HepG2 (cell line): ENCODE measurements around the gene ZC3H4. TPM values are rescaled to one million over a fixed set of nuclear protein-coding genes. Genes with fewer than 3 reads are reported as not detected.
A peak's percentile ranks its signal among the peaks of the same experiment; 100 is the strongest.

Experiments
- BRCA1 ChIP-seq: sonication (generic); formaldehyde crosslinking; IDR thresholded peaks from 2 replicates; pipeline ENCODE4 v1.4.0; 2020; ENCODE audit warnings: missing genetic modification reagents
- DNMT1 ChIP-seq: sonication (generic); formaldehyde crosslinking; IDR thresholded peaks from 2 replicates; pipeline ENCODE4 v1.5.1; 2020; ENCODE audit warnings: mild to moderate bottlenecking, missing genetic modification reagents
- FIP1L1 ChIP-seq: fragments of 200-400 bp; formaldehyde crosslinking; IDR thresholded peaks from 2 replicates; pipeline ENCODE4 v1.6.1; 2018; ENCODE audit warnings: low read depth, mild to moderate bottlenecking, low read length, moderate library complexity, borderline replicate concordance; ENCODE audit not compliant: insufficient read depth
- GABPA ChIP-seq, 2 experiments: IDR thresholded peaks; 2 replicates each; pipeline ENCODE4 v1.6.1; 2011 to 2016; ENCODE audit warnings: low read depth in 2 of 2, low read length in 1 of 2, missing biosample characterization in 1 of 2, missing genetic modification characterization in 1 of 2
- HHEX ChIP-seq: IDR thresholded peaks from 2 replicates; pipeline ENCODE4 v1.6.1; 2016; ENCODE audit warnings: control low read depth
- JUNB ChIP-seq: sonication (generic); formaldehyde crosslinking; IDR thresholded peaks from 2 replicates; pipeline ENCODE4 v1.8.0; 2022; ENCODE audit warnings: missing genetic modification reagents, mild to moderate bottlenecking, borderline replicate concordance
- NFATC3 ChIP-seq: sonication (generic); formaldehyde crosslinking; IDR thresholded peaks from 2 replicates; pipeline ENCODE4 v1.5.1; 2020; ENCODE audit warnings: mild to moderate bottlenecking, missing genetic modification reagents
- NFKBIZ ChIP-seq: IDR thresholded peaks from 2 replicates; pipeline ENCODE4 v1.6.1; 2018; ENCODE audit warnings: missing genetic modification reagents, missing compliant biosample characterization
- PAX8 ChIP-seq: sonication (generic); formaldehyde crosslinking; IDR thresholded peaks from 2 replicates; pipeline ENCODE4 v1.8.0; 2022; ENCODE audit warnings: mild to moderate bottlenecking, missing genetic modification reagents, borderline replicate concordance
- SP2 ChIP-seq: sonication (generic); formaldehyde crosslinking; IDR thresholded peaks from 2 replicates; pipeline ENCODE4 v1.5.1; 2020; ENCODE audit warnings: mild to moderate bottlenecking, missing genetic modification reagents
- U2AF1 ChIP-seq: fragments of 200-400 bp; formaldehyde crosslinking; optimal IDR thresholded peaks from 2 replicates; pipeline ENCODE3; 2017; ENCODE audit warnings: mild to moderate bottlenecking, low read depth, low read length
- YEATS2 ChIP-seq: sonication (generic); formaldehyde crosslinking; IDR thresholded peaks from 2 replicates; pipeline ENCODE4 v1.4.0; 2020; ENCODE audit warnings: missing genetic modification reagents, borderline replicate concordance
- ZKSCAN8 ChIP-seq: IDR thresholded peaks from 2 replicates; pipeline ENCODE4 v1.6.1; 2016; ENCODE audit warnings: borderline replicate concordance, missing genetic modification reagents, missing compliant biosample characterization
- ZSCAN21 ChIP-seq: sonication (generic); formaldehyde crosslinking; IDR thresholded peaks from 2 replicates; pipeline ENCODE4 v1.8.0; 2022; ENCODE audit warnings: mild to moderate bottlenecking, missing genetic modification reagents, moderate library complexity, borderline replicate concordance
- polyA plus RNA-seq, 8 experiments: library from polyadenylated mRNA; depleted of rRNA in 3 of 8; stranded (reverse) in 7 of 8; unstranded in 1 of 8; fragments of >200 nt; fragmentation: Illumina TruSeq in 4 of 8; extraction: Trizol in 4 of 8; gene quantifications; 2 replicates each; pipeline versions ENCODE4 v1.2.1 to v1.2.3, GENCODE V29; 2011 to 2016; ENCODE audit warnings: low read depth in 4 of 8, missing spikeins in 1 of 8, mixed read lengths in 1 of 8; ENCODE audit not compliant: insufficient read depth in 1 of 8
- total RNA-seq, 5 experiments: library from RNA; depleted of rRNA; stranded (reverse); fragments of >200 nt; fragmentation: Illumina TruSeq; extraction: Trizol; gene quantifications; 2 replicates each; pipeline ENCODE4 v1.2.3, GENCODE V29; 2016; ENCODE audit warnings: low read depth in 1 of 5
- TF ChIP-seq, protein P1 (sequence below): sonication (generic); formaldehyde crosslinking; IDR thresholded peaks from 2 replicates; pipeline ENCODE4 v1.5.0; 2020; ENCODE audit warnings: mild to moderate bottlenecking, missing genetic modification reagents
- TF ChIP-seq, protein P2 (sequence below): sonication (generic); formaldehyde crosslinking; IDR thresholded peaks from 2 replicates; pipeline ENCODE4 v1.8.0; 2022; ENCODE audit warnings: low read depth, missing genetic modification reagents
- TF ChIP-seq, protein P3 (sequence below): sonication (generic); formaldehyde crosslinking; IDR thresholded peaks from 2 replicates; pipeline ENCODE4 v1.5.0; 2020; ENCODE audit warnings: mild to moderate bottlenecking, missing genetic modification reagents
- TF ChIP-seq, protein P4 (sequence below): IDR thresholded peaks from 2 replicates; pipeline ENCODE4 v1.6.1; 2012; ENCODE audit warnings: inconsistent platforms
- TF ChIP-seq, protein P5 (sequence below): sonication (generic); formaldehyde crosslinking; IDR thresholded peaks from 2 replicates; pipeline ENCODE4 v1.5.0; 2020; ENCODE audit warnings: missing genetic modification reagents
- TF ChIP-seq, protein P6 (sequence below): sonication (generic); formaldehyde crosslinking; IDR thresholded peaks from 2 replicates; pipeline ENCODE4 v1.5.1; 2020; ENCODE audit warnings: missing genetic modification reagents, mild to moderate bottlenecking, borderline replicate concordance

Gene ZC3H4
- total and polyA plus RNA-seq, 2 of the 13 experiments (the other 11 are each of a cell fraction or from before 2014, with no cell fraction given): 1.8 to 10.7 TPM

DNA sequence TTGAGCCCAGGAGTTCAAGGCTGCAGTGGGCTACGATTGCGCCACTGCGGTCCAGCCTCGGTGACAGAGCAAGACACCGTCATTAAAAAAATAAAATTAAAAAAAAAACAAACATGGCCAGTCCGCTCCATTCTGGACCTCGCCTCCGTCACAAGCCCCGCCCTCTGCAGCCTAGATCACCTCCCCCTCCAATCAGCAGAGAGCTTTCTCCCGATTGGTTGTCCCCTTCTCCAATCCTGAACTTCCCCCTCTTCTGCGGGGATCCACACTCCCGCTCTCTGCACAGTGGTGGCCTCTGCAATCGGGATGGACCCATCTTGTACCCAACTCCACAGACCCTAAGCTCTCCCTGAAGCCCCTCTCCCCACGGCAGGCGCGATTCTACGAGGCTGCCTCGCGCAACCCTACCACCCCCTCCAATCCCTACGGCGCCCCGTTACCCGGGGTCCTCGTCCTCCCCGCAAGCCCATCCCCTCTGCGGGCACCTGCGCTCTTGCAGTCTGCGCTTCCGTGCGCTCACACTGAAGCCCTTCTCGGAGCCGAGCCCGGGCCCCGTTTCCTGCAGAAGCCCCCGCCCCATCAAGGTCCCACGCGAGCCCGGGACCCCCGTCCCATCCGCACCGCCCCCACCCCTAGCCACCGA, 65.7 kb downstream of the ZC3H4 start (continued):
- TF ChIP-seq, protein P1, sequence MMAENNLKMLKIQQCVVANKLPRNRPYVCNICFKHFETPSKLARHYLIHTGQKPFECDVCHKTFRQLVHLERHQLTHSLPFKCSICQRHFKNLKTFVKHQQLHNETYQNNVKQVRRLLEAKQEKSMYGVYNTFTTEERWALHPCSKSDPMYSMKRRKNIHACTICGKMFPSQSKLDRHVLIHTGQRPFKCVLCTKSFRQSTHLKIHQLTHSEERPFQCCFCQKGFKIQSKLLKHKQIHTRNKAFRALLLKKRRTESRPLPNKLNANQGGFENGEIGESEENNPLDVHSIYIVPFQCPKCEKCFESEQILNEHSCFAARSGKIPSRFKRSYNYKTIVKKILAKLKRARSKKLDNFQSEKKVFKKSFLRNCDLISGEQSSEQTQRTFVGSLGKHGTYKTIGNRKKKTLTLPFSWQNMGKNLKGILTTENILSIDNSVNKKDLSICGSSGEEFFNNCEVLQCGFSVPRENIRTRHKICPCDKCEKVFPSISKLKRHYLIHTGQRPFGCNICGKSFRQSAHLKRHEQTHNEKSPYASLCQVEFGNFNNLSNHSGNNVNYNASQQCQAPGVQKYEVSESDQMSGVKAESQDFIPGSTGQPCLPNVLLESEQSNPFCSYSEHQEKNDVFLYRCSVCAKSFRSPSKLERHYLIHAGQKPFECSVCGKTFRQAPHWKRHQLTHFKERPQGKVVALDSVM (CRISPR knock-in tag): no peak; the same call in none of the 2 replicates
- TF ChIP-seq NFKBIZ: no peak
- TF ChIP-seq ZKSCAN8 (CRISPR knock-in tag): no peak
- TF ChIP-seq, protein P2, sequence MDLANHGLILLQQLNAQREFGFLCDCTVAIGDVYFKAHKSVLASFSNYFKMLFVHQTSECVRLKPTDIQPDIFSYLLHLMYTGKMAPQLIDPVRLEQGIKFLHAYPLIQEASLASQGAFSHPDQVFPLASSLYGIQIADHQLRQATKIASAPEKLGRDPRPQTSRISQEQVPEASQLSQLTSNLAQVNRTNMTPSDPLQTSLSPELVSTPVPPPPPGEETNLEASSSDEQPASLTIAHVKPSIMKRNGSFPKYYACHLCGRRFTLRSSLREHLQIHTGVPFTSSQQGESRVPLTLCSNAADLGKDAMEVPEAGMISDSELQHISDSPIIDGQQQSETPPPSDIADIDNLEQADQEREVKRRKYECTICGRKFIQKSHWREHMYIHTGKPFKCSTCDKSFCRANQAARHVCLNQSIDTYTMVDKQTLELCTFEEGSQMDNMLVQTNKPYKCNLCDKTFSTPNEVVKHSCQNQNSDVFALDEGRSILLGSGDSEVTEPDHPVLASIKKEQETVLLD: no peak
- no peak for TF ChIP-seq JUNB (CRISPR knock-in tag)
- TF ChIP-seq BRCA1 (CRISPR knock-in tag): no peak
- 0 out of 2 replicates have a peak, but pooled peaks have one; percentile 22 for TF ChIP-seq ZSCAN21
- TF ChIP-seq YEATS2 (CRISPR knock-in tag): no peak
- TF ChIP-seq, protein P3, sequence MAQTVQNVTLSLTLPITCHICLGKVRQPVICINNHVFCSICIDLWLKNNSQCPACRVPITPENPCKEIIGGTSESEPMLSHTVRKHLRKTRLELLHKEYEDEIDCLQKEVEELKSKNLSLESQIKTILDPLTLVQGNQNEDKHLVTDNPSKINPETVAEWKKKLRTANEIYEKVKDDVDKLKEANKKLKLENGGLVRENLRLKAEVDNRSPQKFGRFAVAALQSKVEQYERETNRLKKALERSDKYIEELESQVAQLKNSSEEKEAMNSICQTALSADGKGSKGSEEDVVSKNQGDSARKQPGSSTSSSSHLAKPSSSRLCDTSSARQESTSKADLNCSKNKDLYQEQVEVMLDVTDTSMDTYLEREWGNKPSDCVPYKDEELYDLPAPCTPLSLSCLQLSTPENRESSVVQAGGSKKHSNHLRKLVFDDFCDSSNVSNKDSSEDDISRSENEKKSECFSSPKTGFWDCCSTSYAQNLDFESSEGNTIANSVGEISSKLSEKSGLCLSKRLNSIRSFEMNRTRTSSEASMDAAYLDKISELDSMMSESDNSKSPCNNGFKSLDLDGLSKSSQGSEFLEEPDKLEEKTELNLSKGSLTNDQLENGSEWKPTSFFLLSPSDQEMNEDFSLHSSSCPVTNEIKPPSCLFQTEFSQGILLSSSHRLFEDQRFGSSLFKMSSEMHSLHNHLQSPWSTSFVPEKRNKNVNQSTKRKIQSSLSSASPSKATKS (CRISPR knock-in tag): no peak
- no peak for TF ChIP-seq U2AF1
- no peak for TF ChIP-seq GABPA (IDR thresholded peaks at IDR 0.05; ENCODE audit: low read depth, low read length)
- no peak for TF ChIP-seq GABPA (CRISPR knock-in tag; IDR thresholded peaks at IDR 0.05; ENCODE audit: low read depth)
- TF ChIP-seq, protein P4, sequence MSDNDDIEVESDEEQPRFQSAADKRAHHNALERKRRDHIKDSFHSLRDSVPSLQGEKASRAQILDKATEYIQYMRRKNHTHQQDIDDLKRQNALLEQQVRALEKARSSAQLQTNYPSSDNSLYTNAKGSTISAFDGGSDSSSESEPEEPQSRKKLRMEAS: 0 out of 2 replicates have a peak, but pooled peaks have one; percentile 21
- no peak for TF ChIP-seq SP2 (CRISPR knock-in tag)
- TF ChIP-seq, protein P5, sequence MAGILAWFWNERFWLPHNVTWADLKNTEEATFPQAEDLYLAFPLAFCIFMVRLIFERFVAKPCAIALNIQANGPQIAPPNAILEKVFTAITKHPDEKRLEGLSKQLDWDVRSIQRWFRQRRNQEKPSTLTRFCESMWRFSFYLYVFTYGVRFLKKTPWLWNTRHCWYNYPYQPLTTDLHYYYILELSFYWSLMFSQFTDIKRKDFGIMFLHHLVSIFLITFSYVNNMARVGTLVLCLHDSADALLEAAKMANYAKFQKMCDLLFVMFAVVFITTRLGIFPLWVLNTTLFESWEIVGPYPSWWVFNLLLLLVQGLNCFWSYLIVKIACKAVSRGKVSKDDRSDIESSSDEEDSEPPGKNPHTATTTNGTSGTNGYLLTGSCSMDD (CRISPR knock-in tag): no peak
- no peak for TF ChIP-seq FIP1L1
- TF ChIP-seq HHEX (CRISPR knock-in tag): no peak
- TF ChIP-seq DNMT1 (CRISPR knock-in tag): no peak
- TF ChIP-seq NFATC3 (CRISPR knock-in tag): no peak
- no peak for TF ChIP-seq PAX8
- TF ChIP-seq, protein P6, sequence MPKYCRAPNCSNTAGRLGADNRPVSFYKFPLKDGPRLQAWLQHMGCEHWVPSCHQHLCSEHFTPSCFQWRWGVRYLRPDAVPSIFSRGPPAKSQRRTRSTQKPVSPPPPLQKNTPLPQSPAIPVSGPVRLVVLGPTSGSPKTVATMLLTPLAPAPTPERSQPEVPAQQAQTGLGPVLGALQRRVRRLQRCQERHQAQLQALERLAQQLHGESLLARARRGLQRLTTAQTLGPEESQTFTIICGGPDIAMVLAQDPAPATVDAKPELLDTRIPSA (CRISPR knock-in tag): no peak
